ENCODE measurements around the gene ZNF527. TPM values are rescaled to one million over a fixed set of nuclear protein-coding genes. Genes with fewer than 3 reads are reported as not detected.

The ZNF527 gene
- total and polyA plus RNA-seq, 9 of the 15 experiments (the other 6 are each of a cell fraction or from before 2014, with no cell fraction given): 0.18 to 1.4 (median 0.86) TPM

DNA sequence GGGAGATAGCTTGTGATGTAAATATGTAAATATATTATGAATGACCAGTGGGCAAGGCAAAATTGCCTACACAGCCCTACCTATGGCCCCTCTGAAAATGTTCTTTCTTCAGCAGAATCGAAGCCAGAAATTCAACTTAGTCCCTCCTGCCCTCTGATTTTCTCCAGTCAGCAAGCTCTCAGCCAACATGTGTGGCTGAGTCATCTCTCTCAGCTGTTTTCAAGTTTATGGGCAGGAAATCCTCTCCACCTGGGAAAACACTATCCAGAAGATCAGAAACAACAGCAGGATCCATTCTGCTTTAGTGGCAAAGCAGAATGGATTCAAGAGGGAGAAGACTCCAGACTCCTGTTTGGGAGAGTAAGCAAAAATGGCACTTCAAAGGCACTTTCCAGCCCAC lies 8.9 kb upstream of the ZNF527 start:
- H3K27ac ChIP-seq (ENCODE audit: extremely low read depth, low read depth, low read length): no peak overlapping the region
- no peak for TF ChIP-seq PHF21A (IDR thresholded peaks at IDR 0.05; ENCODE audit: borderline replicate concordance, low read depth)
- no peak for TF ChIP-seq ZNF197 (CRISPR knock-in tag; IDR thresholded peaks at IDR 0.05; ENCODE audit: low read depth)
- TF ChIP-seq, protein P1, sequence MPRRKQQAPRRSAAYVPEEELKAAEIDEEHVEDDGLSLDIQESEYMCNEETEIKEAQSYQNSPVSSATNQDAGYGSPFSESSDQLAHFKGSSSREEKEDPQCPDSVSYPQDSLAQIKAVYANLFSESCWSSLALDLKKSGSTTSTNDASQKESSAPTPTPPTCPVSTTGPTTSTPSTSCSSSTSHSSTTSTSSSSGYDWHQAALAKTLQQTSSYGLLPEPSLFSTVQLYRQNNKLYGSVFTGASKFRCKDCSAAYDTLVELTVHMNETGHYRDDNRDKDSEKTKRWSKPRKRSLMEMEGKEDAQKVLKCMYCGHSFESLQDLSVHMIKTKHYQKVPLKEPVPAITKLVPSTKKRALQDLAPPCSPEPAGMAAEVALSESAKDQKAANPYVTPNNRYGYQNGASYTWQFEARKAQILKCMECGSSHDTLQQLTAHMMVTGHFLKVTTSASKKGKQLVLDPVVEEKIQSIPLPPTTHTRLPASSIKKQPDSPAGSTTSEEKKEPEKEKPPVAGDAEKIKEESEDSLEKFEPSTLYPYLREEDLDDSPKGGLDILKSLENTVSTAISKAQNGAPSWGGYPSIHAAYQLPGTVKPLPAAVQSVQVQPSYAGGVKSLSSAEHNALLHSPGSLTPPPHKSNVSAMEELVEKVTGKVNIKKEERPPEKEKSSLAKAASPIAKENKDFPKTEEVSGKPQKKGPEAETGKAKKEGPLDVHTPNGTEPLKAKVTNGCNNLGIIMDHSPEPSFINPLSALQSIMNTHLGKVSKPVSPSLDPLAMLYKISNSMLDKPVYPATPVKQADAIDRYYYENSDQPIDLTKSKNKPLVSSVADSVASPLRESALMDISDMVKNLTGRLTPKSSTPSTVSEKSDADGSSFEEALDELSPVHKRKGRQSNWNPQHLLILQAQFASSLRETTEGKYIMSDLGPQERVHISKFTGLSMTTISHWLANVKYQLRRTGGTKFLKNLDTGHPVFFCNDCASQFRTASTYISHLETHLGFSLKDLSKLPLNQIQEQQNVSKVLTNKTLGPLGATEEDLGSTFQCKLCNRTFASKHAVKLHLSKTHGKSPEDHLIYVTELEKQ (CRISPR knock-in tag; IDR thresholded peaks at IDR 0.05): no peak
- TF ChIP-seq KDM1A (IDR thresholded peaks at IDR 0.05): no peak
- TF ChIP-seq, protein P2, sequence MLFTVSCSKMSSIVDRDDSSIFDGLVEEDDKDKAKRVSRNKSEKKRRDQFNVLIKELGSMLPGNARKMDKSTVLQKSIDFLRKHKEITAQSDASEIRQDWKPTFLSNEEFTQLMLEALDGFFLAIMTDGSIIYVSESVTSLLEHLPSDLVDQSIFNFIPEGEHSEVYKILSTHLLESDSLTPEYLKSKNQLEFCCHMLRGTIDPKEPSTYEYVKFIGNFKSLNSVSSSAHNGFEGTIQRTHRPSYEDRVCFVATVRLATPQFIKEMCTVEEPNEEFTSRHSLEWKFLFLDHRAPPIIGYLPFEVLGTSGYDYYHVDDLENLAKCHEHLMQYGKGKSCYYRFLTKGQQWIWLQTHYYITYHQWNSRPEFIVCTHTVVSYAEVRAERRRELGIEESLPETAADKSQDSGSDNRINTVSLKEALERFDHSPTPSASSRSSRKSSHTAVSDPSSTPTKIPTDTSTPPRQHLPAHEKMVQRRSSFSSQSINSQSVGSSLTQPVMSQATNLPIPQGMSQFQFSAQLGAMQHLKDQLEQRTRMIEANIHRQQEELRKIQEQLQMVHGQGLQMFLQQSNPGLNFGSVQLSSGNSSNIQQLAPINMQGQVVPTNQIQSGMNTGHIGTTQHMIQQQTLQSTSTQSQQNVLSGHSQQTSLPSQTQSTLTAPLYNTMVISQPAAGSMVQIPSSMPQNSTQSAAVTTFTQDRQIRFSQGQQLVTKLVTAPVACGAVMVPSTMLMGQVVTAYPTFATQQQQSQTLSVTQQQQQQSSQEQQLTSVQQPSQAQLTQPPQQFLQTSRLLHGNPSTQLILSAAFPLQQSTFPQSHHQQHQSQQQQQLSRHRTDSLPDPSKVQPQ (CRISPR knock-in tag; IDR thresholded peaks at IDR 0.05; ENCODE audit: borderline replicate concordance): no peak
- no peak for TF ChIP-seq BCL6 (CRISPR knock-in tag; IDR thresholded peaks at IDR 0.05)
- no peak for TF ChIP-seq FOSL1 (tag; conservative IDR thresholded peaks at IDR 0.05)
- TF ChIP-seq ARNT (IDR thresholded peaks at IDR 0.05): no peak
- intact Hi-C loops (cut with micrococcal nuclease) (no loop called here), in situ Hi-C loops (cut with MboI) (no loop called here)
- H3K4me1 ChIP-seq (replicated peaks in 1 of 2; ENCODE audit: control insufficient read depth in 2 of 2, insufficient read depth in 2 of 2, low read length in 2 of 2): no peaks in the 10 kb centered on the region
- no peaks in the 10 kb centered on the region for H4K20me1 ChIP-seq (replicated peaks; ENCODE audit: control insufficient read depth, insufficient read depth, low read length)
- no peaks in the 10 kb centered on the region for H3K79me2 ChIP-seq (ENCODE audit: control insufficient read depth, insufficient read depth, low read length)
- POLR2A ChIA-PET: no interaction called here
- ATAC-seq (no peak), DNase-seq (ENCODE audit: extremely low read depth in 1 of 4, low spot score in 3 of 4) (no peak), FAIRE-seq (no peak)
- H3K4me3 ChIP-seq: no peak overlapping the region
- H2AFZ ChIP-seq (ENCODE audit: low read depth, low read length): no peak overlapping the region
- H3K9ac ChIP-seq (ENCODE audit: insufficient read depth in 1 of 2, low read depth in 2 of 2, low read length in 2 of 2): no peak overlapping the region
- H3K27me3 ChIP-seq (ENCODE audit: control insufficient read depth in 2 of 2, insufficient read depth in 2 of 2, low read length in 2 of 2): no peaks in the 10 kb centered on the region
- no peaks in the 10 kb centered on the region for H3K36me3 ChIP-seq (ENCODE audit: control insufficient read depth, insufficient read depth, low read length)
- CTCF ChIA-PET (ENCODE audit: low intra/inter-chr PET ratio): no interaction called here
- no peak overlapping the region for H3K4me2 ChIP-seq (ENCODE audit: insufficient read depth, low read length)
- H3K9me1 ChIP-seq (ENCODE audit: control insufficient read depth, insufficient read depth, low read length): no peaks in the 10 kb centered on the region
- peaks cover 12% of the 10 kb centered on the region; the same call in 1 of the 2 replicates for H3K9me3 ChIP-seq (replicated peaks; ENCODE audit: control insufficient read depth, insufficient read depth, low read depth, low read length)
- BruUV-seq (replicated peaks): no TSS peak
- 0% methylated on average over 1 of the region's 1 CpG for whole genome bisulfite sequencing (ENCODE audit: insufficient coverage, low coverage, missing lambda C conversion rate)

Data from K562 (cell line).